ENCODE results near the gene ST14.
A peak's percentile ranks its signal among the peaks of the same experiment; 100 is the strongest.
"Not testable (repeated sequence)": the region's sequence is repeated elsewhere in the genome, so short reads cannot be mapped to it uniquely, and the experiment has no call there.

ST14 gene

DNA sequence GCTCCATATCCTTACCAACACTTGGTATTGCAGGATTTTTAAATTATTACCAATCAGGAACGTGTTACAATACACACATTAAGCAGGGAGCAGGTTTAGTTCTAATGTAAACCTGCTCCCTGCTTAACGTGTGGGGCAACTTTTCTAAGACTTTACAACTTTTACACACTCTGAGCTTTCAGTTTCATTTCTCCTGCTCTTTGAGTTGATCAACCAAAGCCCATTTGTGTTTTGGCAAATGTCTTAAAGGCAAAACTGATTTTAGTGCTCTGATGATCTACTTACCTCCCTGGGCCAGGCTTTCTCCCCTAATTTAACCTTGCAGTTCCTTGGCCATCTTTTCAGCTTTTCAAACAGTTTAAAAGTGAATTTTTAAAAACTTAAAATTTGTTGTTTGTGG lies 84.2 kb downstream of the ST14 start:
- DNase-seq = peak in 1 of 2 donors; percentile 26

DNA sequence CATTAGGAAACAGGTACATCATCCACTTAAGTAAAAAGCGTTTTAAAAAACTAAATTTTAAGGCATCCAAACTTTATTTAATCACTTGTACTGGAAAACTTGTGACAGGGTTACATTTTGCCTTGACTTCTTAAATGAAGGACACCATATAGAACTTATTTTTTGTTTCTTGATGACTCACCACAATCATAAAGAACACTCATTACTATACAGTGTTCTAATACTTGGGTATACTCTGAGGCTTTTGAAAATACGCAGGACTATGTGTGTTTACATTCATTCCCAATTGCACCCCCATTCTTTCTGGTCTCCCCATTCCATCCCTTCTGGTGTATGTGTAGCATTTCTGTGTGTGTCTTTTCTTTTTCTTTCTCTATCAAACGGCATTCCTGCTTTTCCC lies 85.3 kb downstream of the ST14 start:
- no peak for DNase-seq

DNA sequence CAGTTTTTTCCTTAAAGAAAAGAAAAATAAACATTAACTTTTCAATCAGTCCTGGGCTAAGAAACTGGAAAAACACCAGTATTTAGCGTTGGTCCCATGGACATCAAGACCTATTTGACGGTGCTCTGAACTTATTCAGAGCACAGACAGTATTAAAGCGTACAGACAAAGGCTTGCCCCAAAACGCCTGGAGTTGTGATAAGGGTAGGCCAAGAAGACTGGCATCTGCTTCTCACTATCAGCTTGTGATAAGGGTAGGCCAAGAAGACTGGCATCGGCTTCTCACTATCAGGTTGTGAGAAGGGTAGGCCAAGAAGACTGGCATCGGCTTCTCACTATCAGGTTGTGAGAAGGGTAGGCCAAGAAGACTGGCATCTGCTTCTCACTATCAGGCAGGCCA lies 85.8 kb downstream of the ST14 start:
- not testable (repeated sequence) for DNase-seq

DNA sequence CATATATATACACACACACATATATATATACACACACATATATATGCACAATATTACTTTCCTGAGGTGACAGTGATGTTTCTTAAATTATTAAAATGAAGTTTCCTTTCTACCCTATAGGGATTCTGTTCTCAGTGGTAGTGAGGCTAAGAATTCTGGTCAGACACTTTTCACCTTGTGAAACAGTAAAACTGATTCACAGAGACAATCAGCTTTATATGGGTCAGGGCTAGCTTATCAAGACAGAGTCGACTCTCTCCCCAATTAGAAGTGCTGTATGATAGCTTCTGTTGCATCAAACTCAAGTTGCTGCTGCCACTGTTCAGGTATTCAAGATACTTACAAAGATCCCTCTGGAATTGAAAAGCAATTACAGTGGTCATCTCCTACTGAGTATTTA lies 86.7 kb downstream of the ST14 start:
- DNase-seq = no peak

DNA sequence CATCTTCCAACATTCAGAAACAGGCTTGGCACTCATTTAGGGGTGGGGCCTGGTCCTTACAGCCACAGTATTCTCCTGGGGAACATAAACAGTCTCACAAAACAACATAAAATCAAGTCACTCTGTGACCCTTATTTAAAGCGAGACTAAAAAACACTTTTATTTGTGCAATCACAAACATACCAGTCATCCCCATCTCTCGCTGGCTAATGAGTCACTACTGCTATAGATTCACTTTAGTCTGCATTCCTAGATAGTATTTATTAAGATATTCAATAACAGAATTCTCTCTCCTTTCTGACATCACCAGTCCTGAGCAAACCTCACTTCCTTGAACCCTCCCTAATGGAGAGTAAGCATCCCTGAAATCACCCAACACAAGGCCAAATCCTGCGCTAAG lies 87.2 kb downstream of the ST14 start:
- DNase-seq = no peak

DNA sequence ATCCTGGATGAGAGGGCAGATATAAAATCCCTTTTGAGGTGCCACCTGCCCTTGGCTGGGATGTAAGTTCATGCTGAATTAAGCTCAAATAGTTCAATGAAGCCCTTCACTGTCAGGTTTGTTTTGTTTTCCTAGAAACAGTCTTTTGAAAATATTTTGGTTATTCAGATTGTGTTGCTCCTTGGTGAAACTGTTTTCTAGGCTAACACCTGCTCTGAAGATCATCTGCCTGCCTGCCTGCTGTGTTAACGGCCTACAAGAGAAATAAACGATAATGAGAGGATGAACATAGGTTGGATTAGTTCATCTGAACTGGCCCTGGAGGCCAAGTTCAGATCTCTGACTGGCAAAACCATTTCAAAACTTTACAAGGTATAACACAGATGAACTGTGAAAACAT lies 87.7 kb downstream of the ST14 start:
- no peak for DNase-seq

DNA sequence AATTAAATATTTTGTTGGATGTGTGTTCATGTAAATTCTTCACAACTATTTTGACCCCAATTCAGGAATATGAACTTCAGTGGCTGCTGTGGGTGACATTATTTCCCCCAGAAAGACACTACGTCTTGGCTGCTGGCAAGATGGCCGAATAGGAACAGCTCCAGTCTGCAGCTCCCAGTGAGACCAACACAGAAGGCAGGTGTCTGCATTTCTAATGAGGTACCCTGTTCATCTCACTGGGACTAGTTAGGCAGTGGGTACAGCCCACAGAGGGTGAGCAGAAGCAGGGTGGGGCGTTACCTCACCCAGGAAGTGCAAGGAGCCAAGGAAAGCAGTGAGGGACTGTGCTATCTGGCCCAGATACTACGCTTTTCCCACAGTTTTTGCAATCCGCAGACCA lies 89.8 kb downstream of the ST14 start:
- DNase-seq = no peak

DNA sequence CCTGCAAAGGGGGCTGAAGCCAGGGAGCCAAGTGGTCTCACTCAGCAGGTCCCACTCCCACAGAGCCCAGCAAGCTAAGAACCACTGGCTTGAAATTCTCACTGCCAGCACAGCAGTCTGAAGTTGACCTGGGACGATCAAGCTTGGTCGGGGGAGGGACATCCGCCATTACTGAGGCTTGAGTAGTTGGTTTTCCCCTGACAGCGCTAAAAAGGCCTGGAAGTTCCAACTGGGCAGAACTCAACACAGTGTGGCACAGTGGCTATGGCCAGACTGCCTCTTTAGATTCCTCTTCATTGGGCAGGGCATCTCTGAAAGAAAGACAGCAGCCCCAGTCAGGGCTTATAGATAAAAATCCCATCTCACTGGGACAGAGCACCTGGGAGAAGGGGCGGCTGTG lies 90.3 kb downstream of the ST14 start:
- DNase-seq = not testable (repeated sequence)

DNA sequence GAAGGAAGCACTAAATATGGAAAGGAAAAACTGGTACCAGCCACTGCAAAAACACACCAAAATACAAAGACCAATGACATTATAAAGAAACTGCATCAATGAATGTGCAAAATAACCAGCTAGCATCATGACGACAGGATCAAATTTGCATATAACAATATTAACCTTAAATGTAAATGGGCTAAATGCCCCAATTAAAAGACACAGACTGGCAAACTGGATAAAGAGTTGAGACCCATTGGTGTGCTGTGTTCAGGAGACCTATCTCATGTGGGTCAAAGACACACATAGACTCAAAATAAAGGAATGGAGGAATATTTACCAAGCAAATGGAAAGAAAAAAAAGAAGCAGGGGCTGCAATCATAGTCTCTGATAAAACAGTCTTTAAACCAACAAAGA lies 92.2 kb downstream of the ST14 start:
- DNase-seq = not testable (repeated sequence)
